ENCODE data around the gene MPZL3.

MPZL3 gene

GRCh38 chr11:118217575-118217974 lies 34.6 kb downstream of the MPZL3 start:
- no peak for TF ChIP-seq POLR2A (IDR thresholded peaks at IDR 0.05; ENCODE audit: low read depth, low read length)
- FAIRE-seq (no peak), DNase-seq (ENCODE audit: insufficient read length, low spot score) (no peak)

GRCh38 chr11:118216621-118217481 lies 35.3 kb downstream of the MPZL3 start:
- no peak for TF ChIP-seq POLR2A (IDR thresholded peaks at IDR 0.05; ENCODE audit: low read depth, low read length)
- FAIRE-seq (no peak), DNase-seq (ENCODE audit: insufficient read length, low spot score) (no peak)

GRCh38 chr11:118215765-118216164 lies 36.4 kb downstream of the MPZL3 start:
- FAIRE-seq (no peak), DNase-seq (ENCODE audit: insufficient read length, low spot score) (no peak)
- no peak for TF ChIP-seq POLR2A (IDR thresholded peaks at IDR 0.05; ENCODE audit: low read depth, low read length)

- DNase-seq (ENCODE audit: insufficient read length, low spot score) (no peak), FAIRE-seq (no peak)
- TF ChIP-seq POLR2A (IDR thresholded peaks at IDR 0.05; ENCODE audit: low read depth, low read length), result no peak
Observed at GRCh38 chr11:118215262-118215661, 36.9 kb downstream of the MPZL3 start.

GRCh38 chr11:118214210-118214914 lies 37.8 kb downstream of the MPZL3 start:
- DNase-seq (ENCODE audit: insufficient read length, low spot score) (no peak), FAIRE-seq (no peak)
- no peak for TF ChIP-seq POLR2A (IDR thresholded peaks at IDR 0.05; ENCODE audit: low read depth, low read length)

- TF ChIP-seq POLR2A (IDR thresholded peaks at IDR 0.05; ENCODE audit: low read depth, low read length), result no peak
- DNase-seq (ENCODE audit: insufficient read length, low spot score) (no peak), FAIRE-seq (no peak)
Observed at GRCh38 chr11:118213781-118214180, 38.4 kb downstream of the MPZL3 start.

GRCh38 chr11:118213201-118213600 lies 39.0 kb downstream of the MPZL3 start:
- TF ChIP-seq POLR2A (IDR thresholded peaks at IDR 0.05; ENCODE audit: low read depth, low read length), result no peak
- DNase-seq (ENCODE audit: insufficient read length, low spot score), result no peak
- FAIRE-seq, result no peak

- FAIRE-seq, result no peak
- DNase-seq (ENCODE audit: insufficient read length, low spot score), result no peak
- no peak for TF ChIP-seq POLR2A (IDR thresholded peaks at IDR 0.05; ENCODE audit: low read depth, low read length)
Observed at GRCh38 chr11:118212781-118213191, 39.4 kb downstream of the MPZL3 start.

GRCh38 chr11:118212131-118212725 lies 39.9 kb downstream of the MPZL3 start:
- no peak for DNase-seq (ENCODE audit: insufficient read length, low spot score)
- no peak for FAIRE-seq
- TF ChIP-seq POLR2A (IDR thresholded peaks at IDR 0.05; ENCODE audit: low read depth, low read length), result no peak

GRCh38 chr11:118211006-118211405 lies 41.2 kb downstream of the MPZL3 start:
- DNase-seq (ENCODE audit: insufficient read length, low spot score) (no peak), FAIRE-seq (no peak)
- TF ChIP-seq POLR2A (IDR thresholded peaks at IDR 0.05; ENCODE audit: low read depth, low read length), result no peak

- FAIRE-seq (no peak), DNase-seq (ENCODE audit: insufficient read length, low spot score) (no peak)
- no peak for TF ChIP-seq POLR2A (IDR thresholded peaks at IDR 0.05; ENCODE audit: low read depth, low read length)
Observed at GRCh38 chr11:118210323-118210722, 41.8 kb downstream of the MPZL3 start.

- DNase-seq (ENCODE audit: insufficient read length, low spot score), result no peak
- TF ChIP-seq POLR2A (IDR thresholded peaks at IDR 0.05; ENCODE audit: low read depth, low read length), result no peak
- no peak for FAIRE-seq
Observed at GRCh38 chr11:118209033-118209432, 43.1 kb downstream of the MPZL3 start.

GRCh38 chr11:118207079-118207478 lies 45.1 kb downstream of the MPZL3 start:
- no peak for FAIRE-seq
- DNase-seq (ENCODE audit: insufficient read length, low spot score), result no peak
- no peak for TF ChIP-seq POLR2A (IDR thresholded peaks at IDR 0.05; ENCODE audit: low read depth, low read length)

GRCh38 chr11:118206391-118207031 lies 45.7 kb downstream of the MPZL3 start:
- FAIRE-seq, result no peak
- no peak for DNase-seq (ENCODE audit: insufficient read length, low spot score)
- TF ChIP-seq POLR2A (IDR thresholded peaks at IDR 0.05; ENCODE audit: low read depth, low read length), result no peak

Data from H54 (cell line).